GM04503 (cell line): ENCODE measurements around the gene MVK.

Experiments
- DNase-seq: peaks from one replicate; pipeline ENCODE4 v3.0.0-alpha.2; 2012; ENCODE audit warnings: low read depth

Gene MVK

DNA sequence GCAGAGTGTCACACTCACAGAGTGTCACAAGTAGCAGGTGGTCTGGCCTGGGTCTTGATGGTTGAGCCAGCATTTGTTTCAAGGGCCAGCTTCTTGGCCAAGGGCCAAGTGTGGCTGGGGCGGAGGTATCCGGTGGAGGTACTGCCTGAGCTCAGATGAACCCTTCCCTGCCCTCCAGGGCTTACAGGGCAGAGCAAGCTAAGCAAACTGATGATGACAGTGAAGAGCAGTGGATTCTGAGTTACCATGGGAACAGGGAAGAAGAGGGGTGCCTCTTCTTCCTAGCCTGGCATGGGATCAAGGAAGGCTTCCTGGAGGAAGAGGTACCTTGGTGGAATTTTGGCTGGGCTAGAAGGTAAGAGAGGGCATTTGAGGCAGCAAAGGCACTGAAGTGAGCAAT lies 35.7 kb downstream of the MVK start:
- DNase-seq: no peak

DNA sequence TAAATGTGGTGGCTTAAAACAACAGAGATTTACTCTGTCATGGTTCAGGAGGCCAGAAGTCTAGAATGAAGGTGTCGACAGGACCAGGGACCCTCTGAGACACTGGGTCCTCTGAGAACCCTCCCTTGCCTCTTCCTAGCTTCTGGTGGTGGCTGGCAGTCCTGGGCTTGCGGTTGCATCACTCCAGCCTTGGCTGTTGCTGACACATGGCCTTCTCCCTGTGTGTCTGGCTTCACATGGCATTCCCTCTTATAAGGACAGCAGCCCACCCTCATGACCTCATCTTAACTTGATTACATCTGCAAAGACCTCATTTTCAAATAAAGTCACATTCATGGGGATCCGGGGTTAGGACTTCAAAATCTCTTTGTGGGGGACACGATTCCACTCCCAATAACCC lies 36.9 kb downstream of the MVK start:
- no peak for DNase-seq

DNA sequence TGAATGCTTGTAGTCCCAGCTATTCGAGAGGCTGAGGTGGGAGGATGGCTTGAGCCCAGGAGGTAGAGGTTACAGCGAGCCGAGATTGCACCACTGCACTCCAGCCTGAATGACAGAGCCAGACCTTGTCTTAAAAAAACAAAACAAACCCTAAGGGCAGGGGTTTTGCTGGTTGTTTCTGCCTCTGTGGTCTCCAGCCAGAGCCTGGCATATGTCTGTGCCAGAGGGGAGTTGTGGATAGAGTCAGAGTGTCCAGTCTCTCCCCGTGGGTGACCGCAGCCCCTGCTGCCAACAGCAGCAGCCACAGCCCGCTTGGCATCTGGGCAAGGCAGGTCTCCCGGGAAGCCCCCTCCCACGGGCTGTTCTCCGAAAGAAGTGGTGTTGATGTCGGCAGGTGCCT lies 37.6 kb downstream of the MVK start:
- DNase-seq: no peak

DNA sequence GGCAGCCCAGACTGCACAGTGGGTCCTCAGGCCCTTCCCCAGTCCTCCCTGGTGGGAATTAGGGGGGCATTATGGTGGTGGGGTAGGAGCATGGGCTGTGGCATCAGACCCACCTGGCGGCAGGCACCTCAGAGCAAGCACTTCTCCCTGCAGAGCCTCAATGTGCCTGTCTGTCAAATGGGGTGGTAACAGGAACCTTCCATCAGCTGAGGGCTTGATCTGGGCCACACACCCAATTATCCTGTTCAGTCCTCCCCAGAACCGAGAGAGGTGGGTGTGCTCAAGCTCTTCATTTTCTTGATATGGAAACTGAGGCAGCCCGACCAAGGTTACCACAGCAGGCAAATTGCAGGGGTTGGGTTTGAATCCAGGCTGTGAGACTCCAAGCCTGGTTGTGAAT lies 38.4 kb downstream of the MVK start:
- no peak for DNase-seq

DNA sequence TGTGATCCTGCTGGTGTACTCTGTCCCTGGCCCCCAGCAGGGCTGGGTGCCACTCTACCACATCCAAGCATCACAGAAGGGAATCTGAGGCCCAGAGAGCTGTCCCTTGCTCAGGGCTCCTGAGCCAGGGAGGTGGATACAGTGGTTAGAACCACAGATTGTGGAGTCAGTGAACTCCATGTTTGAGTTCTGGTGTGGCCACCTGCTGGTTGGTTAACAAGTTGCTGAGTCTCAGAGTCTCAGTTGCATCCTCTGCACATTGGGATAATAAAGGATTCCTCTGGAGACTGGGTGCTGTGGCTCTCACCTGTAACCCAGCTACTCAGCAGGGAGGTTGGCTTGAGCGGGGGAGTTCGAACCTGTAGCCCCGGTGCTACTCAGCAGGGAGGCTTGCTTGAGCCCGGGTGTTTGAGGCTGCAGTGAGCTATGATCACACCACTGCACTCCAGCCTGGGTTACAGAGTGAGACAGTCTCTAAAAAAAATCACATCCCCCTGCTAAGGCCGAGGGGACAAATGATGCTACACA lies 39.4 kb downstream of the MVK start:
- DNase-seq: no peak

DNA sequence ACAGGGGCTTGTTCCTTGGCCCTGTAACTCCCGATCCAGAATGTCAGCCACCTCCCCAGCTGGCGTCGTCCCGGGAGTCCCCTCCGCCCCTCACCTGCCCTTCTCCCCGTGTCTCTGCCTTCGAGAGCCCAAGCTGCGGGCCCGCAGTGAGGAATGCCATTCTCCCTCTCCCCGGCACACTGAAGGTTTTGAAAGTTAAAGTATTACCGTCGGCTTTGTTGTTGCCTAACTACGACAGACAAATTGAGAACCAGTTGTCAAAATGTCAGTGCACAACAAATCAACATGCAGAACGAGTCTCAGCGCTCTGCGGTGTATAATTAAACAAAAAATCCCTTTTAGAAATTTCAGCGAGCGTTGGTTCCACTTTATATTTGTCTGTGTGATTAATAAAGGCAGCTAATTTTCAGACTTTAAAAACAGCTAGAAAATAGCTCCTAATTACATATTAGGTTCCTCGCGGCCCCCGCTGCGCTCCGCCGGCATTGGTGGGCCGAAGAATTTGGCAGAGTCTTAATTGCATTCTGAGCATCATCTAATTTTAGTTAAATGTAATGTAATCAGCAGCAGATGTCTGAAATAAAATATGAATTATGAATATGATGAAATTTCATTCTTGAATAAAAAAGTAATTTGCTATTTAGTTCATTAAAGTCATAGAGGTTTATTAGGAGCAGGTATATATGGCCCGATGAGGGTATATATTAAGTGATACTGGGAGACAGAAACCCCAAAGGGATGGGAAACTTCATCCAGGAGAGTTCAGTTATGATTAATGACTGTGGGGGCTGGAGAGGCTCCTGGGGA lies 40.3 kb downstream of the MVK start:
- no peak for DNase-seq

DNA sequence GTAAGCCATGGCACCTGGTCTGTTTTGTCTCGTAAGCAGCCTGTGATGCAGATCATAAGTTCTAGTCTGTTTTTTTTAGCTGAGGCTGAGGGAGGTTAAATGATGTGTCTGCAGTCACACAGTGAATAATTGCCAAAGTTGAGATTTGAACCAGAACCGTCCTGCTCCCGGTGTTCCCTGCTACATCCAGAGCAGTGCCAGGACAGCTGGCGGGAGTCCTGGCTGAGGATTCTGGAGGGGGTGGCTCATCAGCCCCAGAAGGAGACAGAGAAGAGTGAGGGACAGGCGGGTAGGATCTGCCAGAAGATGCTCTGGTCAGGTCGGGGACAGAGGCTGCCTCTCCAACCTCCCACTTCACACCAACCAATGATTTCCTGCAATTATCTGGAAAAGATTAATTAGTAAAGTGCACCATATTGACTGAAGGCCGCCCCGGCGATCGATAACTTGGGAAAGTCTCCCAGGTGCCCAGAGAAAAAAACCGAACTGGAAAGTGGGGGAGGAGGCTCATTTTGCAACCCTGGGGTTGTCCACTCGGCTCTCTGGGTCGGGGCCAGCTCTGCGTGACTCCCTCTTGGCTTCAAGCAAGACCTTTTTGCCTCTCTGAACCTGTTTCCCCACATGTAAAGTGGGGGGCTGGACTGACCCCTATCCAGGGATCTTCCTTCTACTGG lies 42.1 kb downstream of the MVK start:
- DNase-seq: no peak

DNA sequence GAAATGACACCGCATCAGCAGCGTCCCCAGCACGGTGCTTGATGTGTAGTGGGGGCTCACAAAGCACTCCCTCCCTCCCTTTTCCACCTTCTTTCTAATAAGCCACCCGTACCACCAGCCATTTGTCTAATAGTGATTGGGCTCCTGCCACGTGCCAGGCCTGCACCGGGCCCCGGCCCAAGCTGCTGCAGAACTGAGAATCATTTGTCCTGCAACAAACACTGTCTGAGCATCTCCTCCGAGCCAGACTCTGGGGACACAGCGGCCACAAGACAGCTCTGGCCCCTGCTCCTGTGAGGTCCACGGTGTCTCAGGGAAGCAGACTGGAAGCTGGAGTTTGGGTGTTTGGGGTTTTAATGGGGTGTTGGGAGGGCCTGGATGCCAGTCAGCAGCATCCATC lies 43.9 kb downstream of the MVK start:
- no peak for DNase-seq

DNA sequence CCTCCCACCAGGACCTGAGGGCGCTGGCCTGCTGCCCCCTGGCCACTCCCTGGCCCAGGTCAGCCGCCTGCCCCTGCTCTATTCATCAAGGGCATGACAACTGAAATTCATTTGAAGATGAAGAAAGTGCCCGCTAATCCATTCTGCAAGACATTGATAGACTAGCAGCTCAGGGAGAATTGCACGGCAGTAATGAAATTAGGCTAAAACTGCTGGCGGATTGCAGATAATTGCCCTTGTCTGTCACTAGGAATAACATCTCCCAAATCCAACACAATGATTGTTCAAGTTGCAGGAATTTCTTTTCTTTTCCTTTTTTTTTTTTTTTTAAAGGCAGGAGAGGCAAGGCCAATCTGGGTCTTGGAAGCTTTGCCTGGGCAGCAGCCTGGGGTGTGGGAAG lies 44.5 kb downstream of the MVK start:
- no peak for DNase-seq

DNA sequence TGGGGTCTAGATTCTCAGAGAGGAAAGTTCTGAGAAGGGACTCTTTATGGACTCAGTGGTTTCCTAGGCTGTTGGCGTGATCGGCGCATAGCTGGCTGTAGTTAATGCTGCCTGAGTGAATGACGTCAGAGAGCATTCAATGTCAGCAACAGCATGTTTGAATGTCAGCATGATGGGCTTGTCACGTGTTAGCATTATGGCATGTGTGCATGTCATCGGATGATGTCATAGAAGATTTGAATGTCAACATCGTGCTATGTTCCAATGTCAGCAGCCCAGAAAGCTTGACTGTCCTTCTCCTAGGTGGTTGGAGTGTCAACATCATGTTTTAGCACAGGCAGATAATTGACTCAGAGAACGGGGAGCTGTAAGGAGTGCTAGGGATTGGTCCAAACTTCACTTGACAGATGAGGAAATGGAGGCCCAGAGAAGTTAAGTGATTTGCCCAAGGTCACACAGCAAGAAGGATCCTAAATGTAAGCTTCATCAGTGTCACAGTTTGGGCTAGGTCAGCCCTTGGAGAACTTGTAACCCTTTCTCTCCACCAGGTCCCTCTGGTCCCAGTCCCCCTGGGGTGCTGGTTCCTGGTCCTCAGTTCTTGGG lies 45.5 kb downstream of the MVK start:
- DNase-seq: no peak

DNA sequence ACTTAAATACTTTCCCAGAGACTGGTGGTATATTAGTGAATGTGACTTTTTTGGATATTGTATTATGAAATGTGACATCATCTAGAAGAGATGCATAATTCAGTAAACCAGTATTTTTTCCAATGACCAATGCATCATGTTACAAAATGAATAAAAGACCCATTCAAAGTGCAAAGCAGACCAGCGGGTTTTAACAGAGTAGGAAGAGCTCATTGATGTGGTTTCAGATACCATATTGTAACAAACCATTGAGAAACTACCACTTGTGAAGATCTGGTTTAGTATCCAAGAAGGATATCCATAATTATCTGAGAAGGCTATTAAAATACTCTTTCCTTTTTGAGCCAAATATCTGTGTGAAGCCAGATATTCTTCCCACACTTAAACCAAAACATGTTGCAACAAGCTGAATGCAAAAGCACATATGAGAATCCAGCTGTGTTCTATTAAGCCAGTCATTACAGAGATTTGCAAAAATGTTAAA lies 47.7 kb downstream of the MVK start:
- peak; percentile 71 for DNase-seq

DNA sequence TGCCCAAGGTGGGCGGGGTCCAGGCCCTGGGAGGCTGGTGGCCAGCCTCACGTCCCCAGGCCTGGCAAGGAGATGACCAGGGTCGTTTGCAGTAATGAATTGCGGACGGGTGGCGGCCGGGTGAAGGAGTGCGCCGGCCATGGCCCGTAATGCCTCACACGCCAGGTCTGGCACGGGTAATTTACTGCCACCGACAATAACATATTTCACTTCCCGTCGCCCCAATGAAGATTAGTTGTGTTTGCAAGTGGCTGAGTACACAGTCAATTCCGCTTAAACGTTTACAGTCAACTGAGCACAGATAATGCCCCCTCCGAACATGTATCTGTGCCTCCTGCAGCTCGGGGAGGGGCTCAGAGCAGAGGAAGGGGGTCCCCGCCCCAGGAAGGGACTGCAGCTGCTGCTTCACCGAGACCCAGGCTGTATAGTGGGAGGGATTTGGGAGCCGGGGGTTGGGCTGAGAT lies 48.3 kb downstream of the MVK start:
- DNase-seq: no peak

DNA sequence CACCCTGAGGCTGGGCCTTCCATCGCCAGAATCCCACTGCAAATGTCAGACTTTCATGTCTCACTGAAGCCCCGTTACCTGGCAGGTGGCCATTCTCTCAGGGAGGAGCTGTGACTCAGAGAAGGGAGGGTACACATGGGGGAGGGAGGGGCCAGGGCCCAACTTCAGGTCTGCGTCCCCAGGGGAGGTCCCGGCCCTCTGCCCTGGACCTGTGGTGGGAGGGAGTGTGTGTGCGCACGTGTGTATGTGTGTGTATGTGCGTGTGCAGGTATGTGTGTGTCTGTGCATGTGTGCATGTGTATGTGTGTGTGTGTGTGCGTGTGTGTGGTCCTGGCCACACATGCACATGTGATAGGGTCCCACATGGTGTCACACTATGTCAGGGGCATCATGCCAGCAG lies 50.9 kb downstream of the MVK start:
- no peak for DNase-seq

DNA sequence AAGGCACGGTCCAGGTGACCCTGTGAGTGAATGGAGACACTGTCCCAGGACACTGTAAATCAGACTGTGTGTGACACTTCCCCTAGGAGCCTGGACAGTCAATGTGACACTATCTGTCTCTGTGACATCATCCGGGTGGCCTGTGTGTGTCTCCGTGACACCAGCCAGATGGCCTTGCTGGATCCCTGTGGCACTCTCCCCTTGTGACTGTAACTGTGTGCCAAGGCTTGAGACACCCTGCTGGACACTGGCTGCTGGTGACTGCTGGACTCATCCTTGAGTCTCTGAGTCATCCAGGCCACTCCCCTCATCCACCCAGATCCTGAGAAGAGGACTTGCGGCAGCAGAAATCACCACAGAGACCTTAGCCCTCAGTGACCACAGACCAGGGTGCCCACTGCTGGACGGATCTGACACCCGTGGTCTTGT lies 51.6 kb downstream of the MVK start:
- peak; percentile 18 for DNase-seq

DNA sequence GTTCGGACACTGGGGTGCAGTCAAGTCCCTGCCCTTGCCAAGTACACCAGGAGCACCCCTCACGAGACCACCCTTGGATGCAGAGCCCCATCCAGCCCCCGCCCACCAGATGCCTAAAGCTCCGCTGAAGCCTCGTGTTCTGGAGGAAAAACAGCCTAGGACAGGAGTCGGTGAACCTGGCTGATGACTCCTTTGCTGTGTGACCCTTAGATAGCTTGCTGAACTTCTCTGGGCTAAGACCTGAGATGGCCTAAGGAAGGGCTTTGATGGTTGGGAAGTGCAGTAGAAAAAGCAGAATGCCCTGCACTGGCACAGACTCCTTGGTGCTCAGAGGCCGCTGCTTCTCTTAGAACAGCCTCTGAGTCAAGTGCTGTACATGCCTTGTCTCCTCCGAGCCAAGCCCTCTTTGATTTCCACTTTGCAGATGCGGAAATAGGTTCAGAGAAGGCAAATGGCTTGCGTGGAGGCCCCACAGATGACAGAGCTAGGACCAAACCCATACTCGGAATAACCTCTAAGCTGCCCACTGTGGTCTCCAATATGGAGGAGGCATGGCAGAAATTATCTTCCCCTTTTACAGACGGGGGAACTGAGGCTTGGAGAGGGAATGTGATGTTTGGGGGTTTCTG lies 52.3 kb downstream of the MVK start:
- no peak for DNase-seq

DNA sequence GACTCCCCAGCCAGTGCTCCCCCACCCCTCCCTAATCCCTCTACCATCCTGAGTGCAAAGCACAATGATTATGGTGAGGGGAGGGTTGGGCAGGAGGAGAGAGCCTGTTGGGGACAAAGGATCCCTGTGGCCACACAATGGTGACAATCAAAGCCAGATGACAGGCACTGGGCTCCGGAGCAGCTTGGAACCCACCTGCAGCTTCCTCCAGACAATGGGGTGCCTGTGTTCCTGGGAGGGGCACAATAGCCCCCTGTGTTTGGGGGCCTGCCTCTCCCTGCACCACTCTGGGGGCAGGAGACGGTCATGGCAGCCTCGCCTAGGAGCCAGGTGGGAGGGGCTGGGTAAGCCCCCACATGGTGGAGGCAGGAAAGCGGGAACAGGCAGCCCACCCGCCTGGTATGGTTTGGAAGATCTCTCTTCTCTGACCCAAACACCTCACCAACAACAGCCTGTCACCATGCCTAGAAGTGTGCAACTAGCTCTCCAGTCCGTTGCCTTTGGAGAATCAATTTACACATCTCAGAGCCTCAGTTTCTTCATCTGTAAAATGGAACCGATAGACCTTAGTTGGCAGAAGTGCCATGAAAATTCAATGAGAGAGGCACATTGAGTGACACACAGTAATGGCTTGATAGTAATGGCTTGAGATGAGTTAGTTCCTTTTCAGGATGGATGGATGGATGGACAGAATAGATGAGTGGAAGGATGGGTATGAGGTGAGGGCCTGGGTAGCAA lies 53.0 kb downstream of the MVK start:
- no peak for DNase-seq

DNA sequence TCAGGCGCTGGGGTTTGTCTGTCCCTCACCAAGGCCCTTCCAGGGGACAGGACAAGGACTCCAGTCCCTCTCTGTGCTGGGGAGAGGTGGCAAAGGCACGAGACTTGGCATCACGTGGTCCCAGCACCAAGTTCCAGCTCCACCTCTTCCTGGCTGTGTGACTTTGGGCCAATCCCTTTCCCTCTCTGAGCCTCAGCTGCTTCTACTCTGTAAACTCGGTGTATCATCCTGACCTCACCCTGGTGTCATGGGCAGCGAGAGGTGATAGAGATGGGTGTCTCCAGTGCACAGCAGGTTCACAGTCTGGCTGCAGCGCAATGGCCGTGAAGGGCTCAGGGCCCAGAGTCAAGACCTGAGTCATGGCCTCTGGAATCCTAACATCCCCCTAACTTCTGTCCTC lies 54.0 kb downstream of the MVK start:
- DNase-seq: no peak

DNA sequence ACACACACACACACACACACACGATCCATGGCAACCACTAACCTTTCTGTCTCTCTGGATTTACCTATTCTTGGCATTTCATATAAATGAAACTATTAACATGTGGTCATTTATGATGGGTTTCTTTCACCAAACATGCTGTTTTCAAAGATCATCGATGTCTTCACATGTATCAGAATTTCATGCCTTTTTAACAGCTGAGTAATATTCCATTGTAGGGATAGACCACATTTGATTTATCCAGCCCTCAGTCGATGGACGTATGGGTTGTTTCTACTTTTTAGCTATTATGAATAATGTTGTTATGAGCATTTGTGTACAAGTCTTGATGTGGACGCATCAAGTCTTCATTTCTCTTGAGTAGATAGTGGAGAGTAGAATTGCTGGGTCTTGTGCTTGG lies 56.5 kb downstream of the MVK start:
- no peak for DNase-seq

DNA sequence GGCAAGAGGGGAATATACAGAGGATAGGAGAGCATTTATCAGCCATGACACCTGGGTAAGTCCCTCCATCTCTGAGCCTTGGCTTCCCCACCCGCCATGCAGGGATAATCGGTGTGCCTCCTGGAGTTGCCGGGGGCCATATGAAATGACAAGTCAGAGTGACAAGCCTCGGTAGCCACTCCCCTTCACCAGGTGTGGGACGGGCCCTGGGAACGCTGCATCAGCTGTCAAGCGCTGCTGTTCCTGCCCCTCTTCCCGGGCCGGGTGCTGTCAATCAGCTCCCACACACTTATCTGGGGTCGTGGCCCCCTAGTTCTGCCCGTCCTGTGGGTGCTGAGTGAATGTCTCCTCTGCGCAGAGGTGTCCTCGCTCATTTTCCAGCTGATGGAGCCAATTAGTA lies 57.2 kb downstream of the MVK start:
- DNase-seq: no peak

DNA sequence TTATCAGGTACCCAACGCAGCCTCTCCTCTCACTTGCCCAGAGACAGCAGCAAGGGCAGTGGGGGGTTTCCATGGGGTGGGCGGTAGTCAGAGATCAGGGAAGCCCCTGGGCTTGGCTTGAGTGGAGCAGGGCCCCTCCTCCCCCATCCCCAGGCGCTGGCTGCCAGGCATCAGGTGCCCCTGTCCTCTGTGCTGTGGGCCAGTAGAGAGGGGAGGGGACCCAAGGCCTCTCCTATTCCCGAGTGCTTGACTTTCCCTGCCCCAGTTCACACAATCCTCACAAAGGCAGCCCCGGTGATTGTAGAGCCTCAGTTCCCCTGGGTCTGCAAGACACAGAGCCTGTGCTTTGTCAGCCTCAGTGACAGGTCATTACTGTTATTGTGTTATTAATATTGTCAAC lies 57.7 kb downstream of the MVK start:
- DNase-seq: no peak

DNA sequence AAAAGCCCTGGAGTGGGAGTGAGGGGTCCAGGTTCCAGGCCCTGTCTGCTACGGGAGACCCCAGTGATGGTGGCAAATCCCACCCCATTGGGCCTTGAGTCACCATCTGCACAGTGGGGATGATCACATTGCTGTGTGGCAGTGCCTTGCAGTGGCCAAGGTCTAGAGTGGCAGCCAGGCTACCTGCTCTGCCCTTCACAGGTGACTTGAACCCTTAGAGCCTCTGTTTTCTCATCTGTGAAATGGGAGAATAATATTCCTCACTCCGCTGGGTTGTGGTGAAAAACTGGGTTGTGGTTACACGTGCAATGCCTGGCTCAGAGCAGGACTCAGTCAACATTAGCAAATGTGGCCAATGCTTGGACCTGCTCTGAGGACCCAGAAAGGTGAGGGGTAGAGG lies 58.2 kb downstream of the MVK start:
- DNase-seq: no peak

DNA sequence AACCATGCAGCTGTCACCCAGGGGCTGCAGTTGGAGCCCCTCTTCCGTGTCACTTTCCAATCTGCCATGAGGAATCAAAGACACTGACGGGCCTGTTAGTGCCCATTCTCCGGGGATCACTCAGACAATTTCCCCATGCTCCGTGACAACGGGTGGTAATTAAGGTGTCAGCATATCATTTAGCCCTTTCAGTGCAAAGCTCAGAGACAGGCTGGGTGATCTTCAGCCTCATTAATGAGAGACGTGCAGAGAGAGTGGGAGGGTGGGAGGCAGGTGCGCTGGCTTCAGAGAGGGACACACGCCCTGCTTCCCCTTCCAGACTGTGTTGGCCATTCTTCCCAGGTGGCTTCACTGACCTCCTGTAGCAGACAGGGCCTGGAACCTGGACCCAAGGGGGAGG lies 58.7 kb downstream of the MVK start:
- no peak for DNase-seq
